IMR-90 (cell line): ENCODE results near the gene KDM2A. TPM values are rescaled to one million over a fixed set of nuclear protein-coding genes. Genes with fewer than 3 reads are reported as not detected.
A peak's percentile ranks its signal among the peaks of the same experiment; 100 is the strongest.

Experiments used
- ATAC-seq: fragments of 200-7000 bp; cut with Tn5 transposase; 2 replicates; pipeline ENCODE4 v1.9.1; 2020; ENCODE audit warnings: low read depth, mild to moderate bottlenecking, moderate library complexity
- BruUV-seq: library from RNA; stranded (reverse); fragments of 400-500 nt; replicated peaks from 2 replicates; lab custom pipeline; 2021; lab: Mats Ljungman, UMichigan
- CTCF ChIA-PET: fragments of 300-600 bp; formaldehyde crosslinking; extraction: SDS; loops from one replicate; lab custom pipeline; 2021; ENCODE audit warnings: antibody characterized with exemption; lab: Yijun Ruan, JAX
- POLR2A ChIA-PET: fragments of 300-600 bp; sonication (Branson Sonifier 250); formaldehyde crosslinking; loops from one replicate; lab custom pipeline; 2022; ENCODE audit warnings: antibody characterized with exemption; ENCODE audit not compliant: unreplicated experiment; lab: Charles Lee
- DNase-seq: peaks from one replicate; pipeline ENCODE4 v3.0.0; 2013
- H2AFZ ChIP-seq: replicated peaks from 2 replicates; pipeline ENCODE3; 2013; ENCODE audit warnings: low read length, mild to moderate bottlenecking; ENCODE audit not compliant: poor library complexity
- H2AK5ac ChIP-seq: 2 replicates; pipeline ENCODE4 v1.6.1; 2013; ENCODE audit warnings: low read depth, low read length, inconsistent platforms
- H2AK9ac ChIP-seq: replicated peaks from 2 replicates; pipeline ENCODE3; 2013; ENCODE audit warnings: mild to moderate bottlenecking, low read depth, low read length, moderate library complexity; ENCODE audit not compliant: poor library complexity
- H2BK120ac ChIP-seq: 2 replicates; pipeline ENCODE4 v1.6.1; 2013; ENCODE audit warnings: low read depth, low read length, inconsistent platforms
- H2BK15ac ChIP-seq: 3 replicates; pipeline ENCODE4 v1.6.1; 2013; ENCODE audit warnings: low read depth, low read length, inconsistent platforms
- H2BK20ac ChIP-seq: 2 replicates; pipeline ENCODE4 v1.6.1; 2013; ENCODE audit warnings: low read depth, mild to moderate bottlenecking, inconsistent platforms, low read length, moderate library complexity
- H2BK5ac ChIP-seq: 2 replicates; pipeline ENCODE4 v1.6.1; 2013; ENCODE audit warnings: mild to moderate bottlenecking, low read depth, low read length, inconsistent platforms; ENCODE audit not compliant: poor library complexity, severe bottlenecking
- H3K14ac ChIP-seq: replicated peaks from 2 replicates; pipeline ENCODE4 v1.6.1; 2013; ENCODE audit warnings: low read depth, low read length, inconsistent platforms
- H3K18ac ChIP-seq: 2 replicates; pipeline ENCODE4 v1.6.1; 2013; ENCODE audit warnings: low read depth, low read length, control low read depth
- H3K23ac ChIP-seq: 2 replicates; pipeline ENCODE4 v1.6.1; 2013; ENCODE audit warnings: low read depth, low read length, inconsistent platforms
- H3K27ac ChIP-seq: 2 replicates; pipeline ENCODE4 v1.5.1; 2013; ENCODE audit warnings: mild to moderate bottlenecking, control low read depth, low read length; ENCODE audit not compliant: insufficient read depth
- H3K27me3 ChIP-seq: 2 replicates; pipeline ENCODE4 v1.6.1; 2013; ENCODE audit warnings: low read length; ENCODE audit not compliant: control insufficient read depth, insufficient read depth
- H3K36me3 ChIP-seq: 2 replicates; pipeline ENCODE4 v1.6.1; 2013; ENCODE audit warnings: low read length, mixed read lengths; ENCODE audit not compliant: control insufficient read depth, insufficient read depth
- H3K4ac ChIP-seq: 2 replicates; pipeline ENCODE4 v1.6.1; 2013; ENCODE audit warnings: low read depth, low read length, inconsistent platforms
- H3K4me1 ChIP-seq: 2 replicates; pipeline ENCODE4 v1.6.1; 2013; ENCODE audit warnings: low read length, mixed read lengths; ENCODE audit not compliant: control insufficient read depth, insufficient read depth
- H3K4me2 ChIP-seq: 2 replicates; pipeline ENCODE4 v1.6.1; 2013; ENCODE audit warnings: low read depth, mild to moderate bottlenecking, control low read depth, low read length, moderate library complexity
- H3K4me3 ChIP-seq: 2 replicates; pipeline ENCODE4 v1.5.1; 2013; ENCODE audit warnings: low read depth, mild to moderate bottlenecking, control low read depth, low read length, moderate library complexity; ENCODE audit not compliant: insufficient read depth
- H3K56ac ChIP-seq: 2 replicates; pipeline ENCODE4 v1.6.1; 2013; ENCODE audit warnings: low read length, inconsistent platforms; ENCODE audit not compliant: insufficient read depth; ENCODE audit errors: extremely low read depth
- H3K79me1 ChIP-seq, 2 experiments: 2 replicates each; pipeline ENCODE4 v1.6.1; 2013; ENCODE audit warnings: low read length in 2 of 2, inconsistent platforms in 1 of 2, low read depth in 1 of 2
- H3K9ac ChIP-seq: 2 replicates; pipeline ENCODE4 v1.6.1; 2013; ENCODE audit warnings: low read depth, low read length, control low read depth
- H3K9me1 ChIP-seq: 2 replicates; pipeline ENCODE4 v1.6.1; 2013; ENCODE audit warnings: low read length, inconsistent platforms; ENCODE audit not compliant: insufficient read depth
- H3K9me3 ChIP-seq: 2 replicates; pipeline ENCODE4 v1.6.1; 2013; ENCODE audit warnings: low read length; ENCODE audit not compliant: control insufficient read depth, insufficient read depth
- H4K20me1 ChIP-seq: 2 replicates; pipeline ENCODE4 v1.6.1; 2013; ENCODE audit warnings: low read length, inconsistent platforms; ENCODE audit not compliant: insufficient read depth
- H4K5ac ChIP-seq: 2 replicates; pipeline ENCODE4 v1.6.1; 2013; ENCODE audit warnings: mild to moderate bottlenecking, low read depth, low read length, control low read depth
- H4K8ac ChIP-seq, 2 experiments: 2 replicates each; pipeline ENCODE4 v1.6.1; 2013; ENCODE audit warnings: low read depth in 2 of 2, low read length in 2 of 2, control low read depth in 1 of 2, inconsistent platforms in 1 of 2
- H4K91ac ChIP-seq: 2 replicates; pipeline ENCODE4 v1.6.1; 2013; ENCODE audit warnings: low read depth, low read length, inconsistent platforms; ENCODE audit not compliant: insufficient read depth
- CHD1 ChIP-seq: IDR thresholded peaks from 2 replicates; pipeline ENCODE4 v1.6.1; 2012; ENCODE audit warnings: low read depth, low read length, improper control_type of control experiment
- MAFK ChIP-seq: IDR thresholded peaks from 2 replicates; pipeline ENCODE4 v1.6.1; 2012; ENCODE audit warnings: low read depth, low read length, improper control_type of control experiment
- WGBS, 2 experiments: methylation state at CpG; one replicate each; pipeline versions ENCODE4 v1.1.5 to v1.1.7; 2013; ENCODE audit warnings: missing lambda C conversion rate in 2 of 2; ENCODE audit not compliant: insufficient read length in 1 of 2; ENCODE audit errors: extremely low coverage in 2 of 2; 5-methylcytosine and 5-hydroxymethylcytosine counted together
- dilution Hi-C: fragments of 300-500 bp; cut with HindIII; formaldehyde crosslinking; loops from one replicate; pipeline ENCODE4 v1.14.3; 2018; ENCODE audit warnings: low sequenced_read_pairs; ENCODE audit not compliant: unreplicated experiment
- in situ Hi-C: fragments of 300-500 bp; cut with MboI; formaldehyde crosslinking; loops from 3 replicates; pipeline ENCODE4 v1.14.3; 2019; ENCODE audit warnings: low sequenced_read_pairs, inconsistent platforms, mixed read lengths
- intact Hi-C: fragments of 100-400 bp; cut with micrococcal nuclease; formaldehyde crosslinking; loops from 2 replicates; pipeline ENCODE4 v1.10.0; 2022
- polyA plus RNA-seq, 3 experiments: library from polyadenylated mRNA; depleted of rRNA; stranded (reverse); fragments of >200 nt; gene quantifications; 2 replicates each; pipeline ENCODE4 v1.2.3, GENCODE V29; 2012; ENCODE audit warnings: low replicate concordance in 1 of 3
- total RNA-seq: library from RNA; depleted of rRNA; stranded (reverse); fragments of >200 nt; gene quantifications from 2 replicates; pipeline ENCODE4 v1.2.3, GENCODE V29; 2012

Gene KDM2A
- total and polyA plus RNA-seq, 2 of the 4 experiments (the other 2 are of a cell fraction), result 26.7 to 42.6 TPM

DNA sequence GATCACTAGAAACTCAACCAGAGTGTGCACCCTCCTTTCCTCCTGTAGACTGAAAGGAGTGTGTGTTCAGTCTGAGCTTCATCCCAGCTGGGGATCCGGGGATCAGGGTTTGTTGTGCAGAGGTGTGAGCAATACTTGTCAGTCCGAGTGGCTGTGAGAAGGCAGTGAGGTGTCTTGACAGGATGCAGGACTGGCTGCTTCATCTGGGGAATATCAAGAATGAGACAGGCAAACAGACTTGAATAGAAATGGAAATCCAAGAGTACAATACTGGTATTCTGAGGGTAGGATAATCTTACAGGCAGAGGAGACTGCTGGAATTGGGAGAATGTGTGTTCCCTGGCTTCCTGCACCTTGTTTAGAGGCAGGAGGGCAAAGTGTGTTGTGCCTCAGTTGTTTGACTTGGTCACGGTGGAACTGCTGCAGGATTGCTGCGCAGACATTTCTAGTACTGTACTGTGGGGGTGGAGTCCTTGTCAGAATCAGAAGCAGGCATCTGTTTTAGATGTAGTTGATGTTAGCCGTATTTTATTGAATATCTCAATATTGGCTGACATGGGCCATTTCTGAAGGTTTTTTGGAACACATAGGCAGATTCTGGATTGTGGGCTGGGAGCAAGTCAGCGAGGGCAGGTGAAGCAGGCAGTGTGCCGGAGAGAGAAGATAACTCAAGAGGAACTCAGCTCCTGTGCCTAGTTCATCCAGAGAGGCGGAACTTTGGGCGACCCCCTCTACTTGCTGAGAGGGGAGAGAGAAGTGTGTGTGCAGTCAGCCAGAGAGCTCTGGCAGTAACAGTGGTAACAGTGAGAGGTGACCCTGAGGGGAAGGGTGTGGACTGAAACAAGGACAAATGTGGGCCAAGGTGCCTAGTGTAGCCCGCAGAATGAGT, 120.1 kb downstream of the KDM2A start:
- BruUV-seq, result no TSS peak
- DNase-seq (peak; percentile 26), ATAC-seq (peak; percentile 2)
- WGBS, 2 experiments, result 9% methylated on average over 6 of the region's 10 CpGs; no CpG with 5 or more reads in 1 of the 2 experiments
- H3K27ac ChIP-seq, result peak overlapping the region; percentile 21
- ChIA-PET CTCF (interaction anchor here (0.5 to 1.1 kb wide), 3 partner anchors 78 to 243 kb away, joined by 5 to 6 read pairs (median 6); no protein-coding TSS in a partner anchor), POLR2A (interaction anchor here (0.5 to 0.8 kb wide), 2 partner anchors 12 to 41 kb away, joined by 3 read pairs; no protein-coding TSS in a partner anchor)
- no peaks in the 10 kb centered on the region for H3K27me3 ChIP-seq
- H2AK9ac ChIP-seq, result peak overlapping the region; percentile 39
- H3K36me3 ChIP-seq, result peaks cover 14% of the 10 kb centered on the region
- no peak overlapping the region for H3K18ac ChIP-seq
- TF ChIP-seq MAFK, result peak; percentile 41; the same call in 1 of the 2 replicates
- no peak for TF ChIP-seq CHD1
- peaks cover 13 to 64% of the 10 kb centered on the region in 2 experiments for H3K79me1 ChIP-seq
- H3K9ac ChIP-seq, result no peak overlapping the region
- H4K5ac ChIP-seq, result no peak overlapping the region
- peak overlapping the region; percentile 77 for H2AFZ ChIP-seq
- no peak overlapping the region for H2BK120ac ChIP-seq
- H3K9me3 ChIP-seq, result no peaks in the 10 kb centered on the region
- H2AK5ac ChIP-seq, result peak overlapping the region; percentile 54
- no peak overlapping the region for H2BK15ac ChIP-seq
- peak overlapping the region; percentile 11 for H2BK5ac ChIP-seq
- H4K20me1 ChIP-seq, result peaks cover 52% of the 10 kb centered on the region
- H4K8ac ChIP-seq, result no peak overlapping the region; a peak in 1 of 4 replicates
- H3K4me1 ChIP-seq, result peaks cover 13% of the 10 kb centered on the region
- in situ Hi-C loops (no loop called here), dilution Hi-C loops (no loop called here), intact Hi-C loops (loop anchor here (2.0 to 10.0 kb wide), 2 partner anchors 54 to 118 kb away; no protein-coding TSS in a partner anchor)
- H3K14ac ChIP-seq, result 0 out of 2 replicates have a peak overlapping the region, but pooled peaks have one; percentile 38
- 0 out of 2 replicates have a peak overlapping the region, but pooled peaks have one; percentile 28 for H3K4ac ChIP-seq
- H3K9me1 ChIP-seq, result peaks cover 9% of the 10 kb centered on the region
- H3K4me2 ChIP-seq, result peak overlapping the region; percentile 88
- H4K91ac ChIP-seq, result no peak overlapping the region
- 0 out of 2 replicates have a peak overlapping the region, but pooled peaks have one; percentile 26 for H3K56ac ChIP-seq
- H3K4me3 ChIP-seq, result peak overlapping the region; percentile 18; the same call in 1 of the 2 replicates
- H3K23ac ChIP-seq, result peak overlapping the region; percentile 39
- H2BK20ac ChIP-seq, result no peak overlapping the region
